GM19328 (cell line): ENCODE data around the gene CCDC106.

ENCODE experiments used
- ATAC-seq: cut with Tn5 transposase; IDR thresholded peaks from one replicate; pipeline ENCODE4 v1.9.1; 2021; ENCODE audit warnings: mild to moderate bottlenecking, moderate library complexity; ENCODE audit not compliant: unreplicated experiment

CCDC106 gene

DNA sequence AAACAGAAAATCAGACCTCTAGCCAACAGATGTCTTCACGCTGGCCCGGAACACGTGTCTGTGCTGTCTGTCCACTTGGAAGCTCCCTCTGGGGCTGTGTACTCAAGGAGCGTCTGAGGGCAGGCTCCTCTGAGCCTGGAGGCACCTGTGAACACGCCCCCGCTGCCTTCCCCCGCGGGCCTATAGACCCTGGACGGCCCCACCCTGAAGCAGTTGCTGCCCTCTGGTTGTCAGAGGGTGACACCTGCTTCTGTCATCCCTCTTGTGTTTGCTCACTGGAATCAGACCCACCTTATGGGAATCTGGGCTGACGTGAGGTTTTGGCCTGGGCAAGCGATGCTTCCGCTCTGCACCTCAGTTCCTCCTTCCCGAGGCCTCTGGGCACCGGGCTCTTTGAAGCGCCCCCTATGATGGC, 46.2 kb downstream of the CCDC106 start:
- no peak for ATAC-seq

- no peak for ATAC-seq
Measured at GRCh38 chr19:55694656-55695491, 46.9 kb downstream of the CCDC106 start.

GRCh38 chr19:55695511-55696290, 47.7 kb downstream of the CCDC106 start:
- ATAC-seq: no peak

DNA sequence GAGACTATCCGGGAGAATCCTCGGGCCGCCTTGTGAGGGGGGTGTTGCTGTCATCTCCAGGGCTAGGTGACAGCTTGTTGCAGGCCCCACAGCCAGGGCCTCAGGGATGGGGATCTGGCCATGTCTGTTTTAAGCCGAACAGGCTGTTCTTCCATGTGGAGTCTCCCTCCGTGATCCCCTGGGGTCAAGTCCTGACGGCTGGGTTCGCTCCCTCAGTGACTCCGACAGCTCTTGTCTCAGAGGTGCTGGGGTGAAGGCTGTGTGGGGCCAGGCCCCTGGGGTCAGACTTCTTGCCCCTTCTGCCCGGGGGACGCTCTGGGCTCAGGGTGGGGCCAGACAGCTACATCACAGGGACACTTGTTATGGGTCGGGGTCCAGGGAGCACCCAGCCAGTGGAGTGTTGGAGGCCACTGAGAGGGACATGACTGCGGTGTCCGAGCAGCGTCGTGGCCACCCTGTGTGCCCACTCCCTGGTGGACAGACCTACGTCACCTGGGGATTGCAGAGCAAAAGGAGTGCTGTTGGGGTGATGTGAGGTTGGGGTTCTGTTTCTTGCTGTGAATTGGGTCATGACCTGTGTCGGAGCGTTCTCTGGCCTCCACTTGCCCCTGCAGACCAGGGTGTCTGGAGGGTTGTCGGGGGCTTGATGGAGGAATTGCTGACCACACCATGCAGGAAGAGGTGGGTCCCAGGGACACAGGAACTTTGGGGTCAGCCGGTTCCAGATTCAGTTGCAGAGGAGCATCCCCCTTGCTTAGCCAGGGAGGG, 48.5 kb downstream of the CCDC106 start:
- ATAC-seq: no peak

GRCh38 chr19:55697069-55697440, 49.0 kb downstream of the CCDC106 start:
- ATAC-seq: no peak

DNA sequence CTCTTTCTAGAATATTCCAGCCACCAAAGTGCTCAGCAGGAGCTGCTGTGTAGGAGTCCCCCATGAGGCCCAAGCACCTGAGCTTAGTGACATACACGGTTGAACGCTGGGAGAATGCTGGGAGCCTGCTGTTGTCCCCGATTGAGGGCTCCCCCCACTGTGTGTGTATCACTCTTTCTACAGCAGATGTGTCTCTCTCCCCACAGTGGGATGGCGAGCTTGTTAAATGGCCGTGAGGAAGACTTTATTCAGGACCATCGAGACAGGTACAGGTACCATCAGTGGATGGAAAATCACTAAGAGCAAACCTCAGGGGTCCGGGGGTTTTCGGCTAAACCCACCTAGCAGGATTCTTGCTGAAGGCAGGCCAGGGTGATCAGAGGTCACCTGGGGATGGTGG, 49.7 kb downstream of the CCDC106 start:
- no peak for ATAC-seq

- no peak for ATAC-seq
Measured at GRCh38 chr19:55698256-55698655, 50.2 kb downstream of the CCDC106 start.

- ATAC-seq: no peak
Measured at GRCh38 chr19:55699221-55699620, 51.2 kb downstream of the CCDC106 start.

DNA sequence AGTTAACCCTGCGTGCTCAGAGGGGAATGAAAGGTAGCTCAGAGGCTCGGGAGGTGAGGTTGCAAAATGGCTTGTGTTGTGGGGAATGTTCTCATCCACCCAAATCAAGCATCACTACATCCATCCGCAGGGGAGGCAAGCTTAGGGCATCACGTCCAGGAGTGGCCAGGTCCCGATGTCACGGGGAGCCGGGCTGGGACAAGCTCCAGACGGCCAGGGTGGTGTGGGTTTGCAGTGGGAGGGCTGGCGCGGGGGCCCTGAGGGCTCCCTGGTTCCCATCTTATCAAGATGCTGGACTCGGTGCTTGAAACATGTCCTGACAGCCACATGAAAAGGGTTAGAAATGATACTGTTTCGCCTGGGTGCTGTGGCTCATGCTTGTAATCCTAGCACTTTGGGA, 52.8 kb downstream of the CCDC106 start:
- ATAC-seq: no peak

DNA sequence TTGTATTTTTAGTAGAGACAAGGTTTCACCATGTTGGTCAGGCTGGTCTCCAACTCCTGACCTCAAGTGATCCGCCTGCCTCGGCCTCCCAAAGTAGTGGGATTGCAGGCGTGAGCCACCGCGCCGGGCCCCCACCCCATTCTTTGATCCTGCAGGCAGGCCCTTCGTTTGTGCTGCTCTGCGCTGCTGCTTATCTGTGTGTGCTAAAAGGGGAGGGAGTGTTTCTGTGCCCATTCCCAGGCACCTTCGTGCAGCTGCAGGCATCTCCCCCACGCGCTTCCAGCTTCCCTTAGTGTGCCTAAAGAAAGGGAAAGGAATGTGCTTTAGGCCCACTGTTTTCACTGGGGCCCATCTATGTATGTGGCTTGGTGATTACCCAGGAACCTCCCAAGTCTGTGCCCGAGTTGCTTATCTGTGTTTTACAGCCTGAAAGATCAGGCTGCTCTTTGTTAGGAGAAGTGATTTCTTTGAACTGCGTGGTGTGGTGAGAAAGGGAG, 54.2 kb downstream of the CCDC106 start:
- no peak for ATAC-seq
